MM.1S (cell line): ENCODE data around the gene GATA6.
"Not testable (repeated sequence)": the region's sequence is repeated elsewhere in the genome, so short reads cannot be mapped to it uniquely, and the experiment has no call there.

Source experiments
- EZH2 ChIP-seq: fragments of 300-600 bp; sonication (generic); optimal IDR thresholded peaks from 2 replicates; pipeline ENCODE3; 2017; ENCODE audit warnings: low read depth, mild to moderate bottlenecking, antibody characterized with exemption, low read length, mixed read lengths
- EZH2phosphoT487 ChIP-seq: fragments of 300-600 bp; sonication (generic); IDR thresholded peaks from 2 replicates; pipeline ENCODE4 v1.6.1; 2018; ENCODE audit warnings: antibody characterized with exemption, low read length
- TF ChIP-seq, protein P1 (sequence below): fragments of 300-600 bp; sonication (generic); IDR thresholded peaks from 2 replicates; pipeline ENCODE4 v1.5.1; 2016; ENCODE audit warnings: antibody characterized with exemption, low read length, mixed read lengths

DNA sequence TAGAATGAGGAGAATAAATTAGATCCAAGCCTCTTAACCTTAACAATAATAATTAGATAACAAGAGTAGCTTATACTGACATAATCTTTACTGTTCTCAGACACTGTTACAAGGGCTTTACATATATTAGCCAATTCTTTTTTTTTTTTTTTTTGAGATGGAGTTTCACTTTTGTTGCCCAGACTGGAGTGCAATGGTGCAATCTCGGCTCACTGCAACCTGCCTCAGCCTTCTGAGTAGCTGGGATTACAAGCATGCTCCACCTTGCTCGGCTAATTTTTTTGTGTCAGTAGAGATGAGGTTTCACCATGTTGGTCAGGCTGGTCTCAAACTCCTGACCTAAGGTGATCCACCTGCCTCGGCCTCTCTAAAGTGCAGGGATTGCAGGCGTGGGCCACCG lies 27.6 kb downstream of the GATA6 start:
- TF ChIP-seq, protein P1, sequence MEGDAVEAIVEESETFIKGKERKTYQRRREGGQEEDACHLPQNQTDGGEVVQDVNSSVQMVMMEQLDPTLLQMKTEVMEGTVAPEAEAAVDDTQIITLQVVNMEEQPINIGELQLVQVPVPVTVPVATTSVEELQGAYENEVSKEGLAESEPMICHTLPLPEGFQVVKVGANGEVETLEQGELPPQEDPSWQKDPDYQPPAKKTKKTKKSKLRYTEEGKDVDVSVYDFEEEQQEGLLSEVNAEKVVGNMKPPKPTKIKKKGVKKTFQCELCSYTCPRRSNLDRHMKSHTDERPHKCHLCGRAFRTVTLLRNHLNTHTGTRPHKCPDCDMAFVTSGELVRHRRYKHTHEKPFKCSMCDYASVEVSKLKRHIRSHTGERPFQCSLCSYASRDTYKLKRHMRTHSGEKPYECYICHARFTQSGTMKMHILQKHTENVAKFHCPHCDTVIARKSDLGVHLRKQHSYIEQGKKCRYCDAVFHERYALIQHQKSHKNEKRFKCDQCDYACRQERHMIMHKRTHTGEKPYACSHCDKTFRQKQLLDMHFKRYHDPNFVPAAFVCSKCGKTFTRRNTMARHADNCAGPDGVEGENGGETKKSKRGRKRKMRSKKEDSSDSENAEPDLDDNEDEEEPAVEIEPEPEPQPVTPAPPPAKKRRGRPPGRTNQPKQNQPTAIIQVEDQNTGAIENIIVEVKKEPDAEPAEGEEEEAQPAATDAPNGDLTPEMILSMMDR, result not testable (repeated sequence)
- TF ChIP-seq EZH2, EZH2phosphoT487: not testable (repeated sequence)
